Hematopoietic multipotent progenitor cell treated with erythropoietin and hydrocortisone succinate and interleukin-3 and kit ligand, for 6 days (in vitro differentiated cells): ENCODE measurements around the gene CPA4.
A peak's percentile ranks its signal among the peaks of the same experiment; 100 is the strongest.
"Not testable (repeated sequence)": the region's sequence is repeated elsewhere in the genome, so short reads cannot be mapped to it uniquely, and the experiment has no call there.

Experiments
- DNase-seq: peaks from one replicate; pipeline ENCODE4 v3.0.0-alpha.2; 2015

Gene CPA4, protein sequence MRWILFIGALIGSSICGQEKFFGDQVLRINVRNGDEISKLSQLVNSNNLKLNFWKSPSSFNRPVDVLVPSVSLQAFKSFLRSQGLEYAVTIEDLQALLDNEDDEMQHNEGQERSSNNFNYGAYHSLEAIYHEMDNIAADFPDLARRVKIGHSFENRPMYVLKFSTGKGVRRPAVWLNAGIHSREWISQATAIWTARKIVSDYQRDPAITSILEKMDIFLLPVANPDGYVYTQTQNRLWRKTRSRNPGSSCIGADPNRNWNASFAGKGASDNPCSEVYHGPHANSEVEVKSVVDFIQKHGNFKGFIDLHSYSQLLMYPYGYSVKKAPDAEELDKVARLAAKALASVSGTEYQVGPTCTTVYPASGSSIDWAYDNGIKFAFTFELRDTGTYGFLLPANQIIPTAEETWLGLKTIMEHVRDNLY

DNA sequence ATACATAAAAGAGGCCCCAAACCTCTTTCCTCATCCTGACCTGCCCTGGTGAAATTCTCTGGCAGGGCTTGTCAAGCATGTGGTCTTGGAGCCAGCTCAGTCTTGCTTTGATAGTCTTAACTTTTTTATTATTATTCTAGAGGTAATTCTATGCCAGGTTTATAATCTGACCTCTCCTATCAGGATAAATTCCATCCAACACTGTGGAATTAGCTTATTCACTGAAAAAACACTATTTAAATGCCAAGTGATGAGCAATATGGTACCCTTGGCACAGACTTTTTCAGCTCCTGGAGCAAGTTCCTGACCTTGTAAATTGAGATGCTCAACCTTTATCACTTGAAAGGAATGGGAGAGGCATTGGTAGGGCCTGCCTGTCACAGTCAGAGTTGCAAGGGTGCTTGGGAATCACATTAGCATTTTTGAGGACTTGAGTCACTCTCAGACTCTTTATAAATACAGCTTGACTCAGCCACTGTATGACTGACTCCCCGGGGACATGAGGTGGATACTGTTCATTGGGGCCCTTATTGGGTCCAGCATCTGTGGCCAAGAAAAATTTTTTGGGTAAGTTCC is at the start of gene CPA4:
TSS of gene CPA4 (plus strand) at position 480 of the 576 bp plus-strand sequence. CDS start at position 500, 20 bp downstream.
- no peak for DNase-seq

DNA sequence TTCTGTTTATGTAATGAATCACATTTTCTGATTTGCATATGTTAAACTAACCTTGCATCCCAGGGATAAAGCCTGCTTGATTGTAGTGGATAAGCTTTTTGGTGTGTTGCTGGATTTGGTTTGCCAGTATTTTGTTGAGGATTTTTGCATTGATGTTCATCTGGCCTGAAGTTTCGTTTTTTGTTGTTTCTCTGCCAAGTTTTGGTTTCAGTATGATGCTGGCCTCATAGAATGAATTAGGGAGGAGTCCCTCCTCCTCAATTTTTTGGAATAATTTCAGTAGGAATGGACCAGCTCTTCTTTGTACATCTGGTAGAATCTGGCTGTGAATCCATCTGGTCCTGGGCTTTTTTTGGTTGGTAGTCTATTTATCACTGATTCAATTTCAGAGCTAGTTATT is 49.5 kb upstream of the CPA4 start:
- not testable (repeated sequence) for DNase-seq

DNA sequence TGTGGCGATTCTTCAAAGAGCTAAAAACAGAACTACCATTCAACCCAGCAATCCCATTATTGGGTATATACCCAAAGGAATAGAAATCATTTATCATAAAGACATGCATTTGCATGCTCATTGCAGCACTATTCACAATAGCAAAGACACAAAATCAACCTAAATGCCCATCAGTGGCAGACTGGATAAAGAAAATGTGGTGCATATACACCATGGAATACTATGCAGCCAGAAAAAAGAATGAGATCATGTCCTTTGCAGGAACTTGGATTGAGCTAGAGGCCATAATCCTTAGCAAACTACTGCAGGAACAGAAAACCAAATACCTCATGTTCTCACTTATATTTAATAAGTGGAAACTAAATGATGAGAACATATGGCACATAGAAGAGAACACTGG is 46.5 kb upstream of the CPA4 start:
- DNase-seq, result not testable (repeated sequence)

DNA sequence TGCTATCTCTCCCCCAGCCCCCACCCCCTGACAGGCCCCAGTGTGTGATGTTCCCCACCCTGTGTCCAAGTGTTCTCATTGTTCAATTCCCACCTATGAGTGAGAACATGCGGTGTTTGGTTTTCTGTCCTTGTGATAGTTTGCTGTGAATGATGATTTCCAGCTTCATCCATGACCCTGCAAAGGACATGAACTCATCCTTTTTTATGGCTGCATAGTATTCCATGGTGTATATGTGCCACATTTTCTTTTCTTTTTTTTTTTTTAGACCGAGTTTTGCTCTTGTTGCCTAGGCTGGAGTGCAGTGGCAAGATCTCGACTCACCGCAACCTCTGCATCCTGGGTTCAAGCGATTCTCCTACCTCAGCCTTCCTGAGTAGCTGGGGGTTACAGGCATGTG is 44.1 kb upstream of the CPA4 start:
- DNase-seq, result not testable (repeated sequence)

DNA sequence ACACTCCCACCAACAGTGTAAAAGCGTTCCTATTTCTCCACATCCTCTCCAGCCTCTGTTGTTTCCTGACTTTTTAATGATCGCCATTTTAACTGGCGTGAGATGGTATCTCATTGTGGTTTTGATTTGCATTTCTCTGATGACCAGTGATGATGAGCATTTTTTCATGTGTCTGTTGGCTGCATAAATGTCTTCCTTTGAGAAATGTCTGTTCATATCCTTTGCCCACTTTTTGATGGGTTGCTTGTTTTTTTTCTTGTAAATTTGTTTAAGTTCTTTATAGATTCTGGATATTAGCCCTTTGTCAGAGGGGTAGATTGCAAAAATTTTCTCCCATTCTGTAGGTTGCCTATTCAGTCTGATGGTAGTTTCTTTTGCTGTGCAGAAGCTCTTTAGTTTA is 43.3 kb upstream of the CPA4 start:
- not testable (repeated sequence) for DNase-seq

DNA sequence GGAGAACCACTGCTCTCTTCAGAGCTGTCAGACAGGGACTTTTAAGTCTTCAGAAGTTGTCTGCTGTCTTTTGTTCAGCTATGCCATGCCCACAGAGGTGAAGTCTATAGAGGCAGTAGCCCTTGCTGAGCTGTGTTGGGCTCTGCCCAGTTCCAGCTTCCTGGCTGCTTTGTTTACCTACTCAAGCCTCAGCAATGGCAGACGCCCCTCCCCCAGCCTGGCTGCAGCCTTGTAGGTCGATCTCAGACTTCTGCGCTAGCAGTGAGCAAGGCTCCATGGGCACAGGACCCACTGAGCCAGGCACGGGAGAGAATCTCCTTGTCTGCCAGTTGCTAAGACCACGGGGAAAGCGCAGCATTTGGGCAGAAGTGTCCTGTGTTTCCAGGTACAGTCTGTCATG is 38.4 kb upstream of the CPA4 start:
- no peak for DNase-seq

DNA sequence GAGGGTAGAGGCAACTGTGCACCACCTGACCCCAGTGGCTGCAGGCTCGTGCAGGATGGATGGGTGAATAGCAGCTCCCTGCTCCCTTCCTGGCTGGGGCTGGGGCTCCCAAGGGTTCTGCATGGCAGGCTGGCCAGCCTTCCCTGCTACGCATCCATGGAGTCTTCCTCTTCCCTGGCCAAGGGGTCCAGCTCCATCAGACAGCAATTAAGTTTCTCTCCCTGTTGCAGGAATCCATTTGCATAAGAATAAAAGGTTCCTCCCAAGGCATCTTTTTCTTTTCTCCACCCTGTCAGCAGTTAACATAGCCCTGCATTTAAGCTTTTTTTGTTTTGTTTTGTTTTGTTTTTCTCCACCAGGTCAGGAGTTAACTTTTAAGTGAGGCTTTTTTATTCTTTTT is 36.3 kb upstream of the CPA4 start:
- no peak for DNase-seq

DNA sequence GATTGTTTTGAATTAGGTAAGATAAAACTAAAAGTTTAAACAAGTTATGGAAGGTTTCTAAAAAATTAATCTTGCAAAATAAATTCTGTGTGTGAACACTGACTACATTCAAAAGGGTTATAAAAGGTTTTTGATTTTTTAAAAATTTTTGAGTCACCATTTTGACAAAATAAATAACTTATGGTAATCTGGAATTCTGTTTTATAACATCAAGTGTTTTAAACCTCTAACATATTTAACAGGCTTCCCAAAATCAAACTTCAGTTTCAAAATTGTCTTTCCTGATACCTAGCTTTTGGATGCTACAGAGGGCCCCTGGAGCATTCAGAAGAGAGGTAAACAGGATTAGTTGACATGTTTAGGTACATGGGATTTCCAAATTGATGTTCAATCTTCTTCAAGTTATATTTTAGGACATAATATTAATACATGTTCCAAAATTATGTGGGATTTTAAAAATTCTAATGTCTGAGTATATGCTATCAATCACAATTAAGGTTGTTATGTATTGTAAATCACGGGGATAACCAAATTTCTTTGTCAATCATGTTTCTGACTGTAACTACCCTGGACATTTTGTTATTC is 34.4 kb upstream of the CPA4 start:
- no peak for DNase-seq

DNA sequence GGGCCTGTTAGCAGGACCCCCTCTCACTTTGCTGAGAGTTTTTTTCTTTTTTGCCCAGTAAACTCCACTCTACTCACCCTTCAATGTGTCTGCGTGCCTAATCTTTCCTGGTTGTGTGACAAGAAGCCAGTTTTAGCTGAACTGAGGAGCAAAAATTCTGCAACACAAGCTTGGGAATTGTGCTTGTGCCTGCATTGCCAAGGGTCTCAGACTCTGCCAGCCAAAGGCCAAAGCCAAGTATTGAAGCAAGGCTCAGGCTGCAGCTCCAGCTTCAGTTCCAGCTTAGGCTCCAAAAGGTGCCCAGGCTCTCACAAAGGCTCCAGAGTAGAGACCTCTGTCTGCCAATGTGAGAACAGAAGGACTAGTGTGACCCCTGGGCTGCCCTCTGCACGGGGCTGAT is 30.5 kb upstream of the CPA4 start:
- DNase-seq, result no peak

DNA sequence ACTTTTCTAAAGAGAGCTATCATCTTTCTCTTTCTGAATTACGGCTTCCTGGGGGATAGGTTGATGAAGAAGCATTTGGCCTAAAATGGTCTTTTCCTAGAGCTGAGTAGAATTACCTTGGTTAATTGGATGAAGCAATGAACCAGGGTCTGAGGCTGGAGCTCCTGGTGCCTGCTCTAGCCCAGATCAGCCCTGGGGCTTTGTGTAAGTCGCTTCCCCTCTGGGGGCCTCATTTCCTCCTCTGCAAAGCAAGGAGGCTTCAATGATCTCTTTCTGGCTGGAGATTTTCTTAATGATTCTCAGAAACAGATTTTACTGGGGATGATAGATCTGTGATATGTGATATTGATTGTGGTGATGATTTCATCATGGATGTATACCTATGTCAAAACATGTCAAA is 29.8 kb upstream of the CPA4 start:
- DNase-seq, result no peak

DNA sequence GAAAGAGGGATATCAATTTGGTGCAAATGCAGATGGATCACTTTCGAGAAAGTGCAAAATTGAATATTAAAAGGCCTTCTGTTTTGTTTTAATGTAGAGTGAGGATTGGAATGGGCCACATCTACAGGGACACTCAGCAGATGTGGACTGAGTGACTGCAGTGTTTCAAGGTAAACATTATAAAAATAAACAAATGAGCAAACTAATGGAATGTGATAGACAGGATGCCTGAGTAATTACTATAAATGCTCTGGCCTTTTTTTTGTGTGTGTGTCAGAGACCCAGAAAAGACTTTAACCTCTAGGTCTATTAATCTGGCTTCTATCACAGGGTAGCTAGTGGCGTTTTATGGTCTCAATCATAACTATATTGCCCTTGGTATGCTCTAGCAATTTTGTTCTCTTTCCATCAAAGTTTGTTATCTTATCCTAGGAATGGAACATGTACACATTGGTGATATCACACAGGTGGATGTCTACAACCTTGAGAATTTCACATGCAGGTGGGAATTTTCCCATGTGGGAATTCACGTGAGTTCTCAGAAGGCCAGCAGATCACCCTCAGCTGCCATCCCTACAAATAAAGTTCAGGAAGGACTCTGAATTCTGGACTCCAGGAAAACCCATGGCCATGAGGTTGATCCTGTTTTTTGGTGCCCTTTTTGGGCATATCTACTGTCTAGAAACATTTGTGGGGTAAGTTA is 26.6 kb upstream of the CPA4 start, which contains the start of gene CPA2:
TSS of gene CPA2 (plus strand) at position 606 of the 703 bp plus-strand sequence. CDS start at position 625, 19 bp downstream.
- no peak for DNase-seq

DNA sequence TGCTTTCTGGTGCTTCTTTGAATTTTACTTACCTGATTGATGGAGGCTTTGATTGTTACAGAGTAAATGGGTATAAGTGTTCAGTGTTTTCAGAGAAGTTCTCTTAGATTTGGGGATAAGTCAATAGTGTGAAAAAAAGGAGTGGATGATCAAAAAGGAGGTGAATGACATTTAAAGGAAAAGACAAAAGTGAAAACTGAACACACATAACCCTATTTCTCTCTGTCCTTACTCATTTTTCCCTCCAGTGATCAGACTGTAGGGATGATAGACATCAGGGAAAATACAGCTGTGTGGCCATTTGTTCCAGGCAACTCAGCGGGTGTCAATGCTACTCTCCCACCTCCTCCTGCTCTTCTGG is 26.0 kb upstream of the CPA4 start:
- no peak for DNase-seq

DNA sequence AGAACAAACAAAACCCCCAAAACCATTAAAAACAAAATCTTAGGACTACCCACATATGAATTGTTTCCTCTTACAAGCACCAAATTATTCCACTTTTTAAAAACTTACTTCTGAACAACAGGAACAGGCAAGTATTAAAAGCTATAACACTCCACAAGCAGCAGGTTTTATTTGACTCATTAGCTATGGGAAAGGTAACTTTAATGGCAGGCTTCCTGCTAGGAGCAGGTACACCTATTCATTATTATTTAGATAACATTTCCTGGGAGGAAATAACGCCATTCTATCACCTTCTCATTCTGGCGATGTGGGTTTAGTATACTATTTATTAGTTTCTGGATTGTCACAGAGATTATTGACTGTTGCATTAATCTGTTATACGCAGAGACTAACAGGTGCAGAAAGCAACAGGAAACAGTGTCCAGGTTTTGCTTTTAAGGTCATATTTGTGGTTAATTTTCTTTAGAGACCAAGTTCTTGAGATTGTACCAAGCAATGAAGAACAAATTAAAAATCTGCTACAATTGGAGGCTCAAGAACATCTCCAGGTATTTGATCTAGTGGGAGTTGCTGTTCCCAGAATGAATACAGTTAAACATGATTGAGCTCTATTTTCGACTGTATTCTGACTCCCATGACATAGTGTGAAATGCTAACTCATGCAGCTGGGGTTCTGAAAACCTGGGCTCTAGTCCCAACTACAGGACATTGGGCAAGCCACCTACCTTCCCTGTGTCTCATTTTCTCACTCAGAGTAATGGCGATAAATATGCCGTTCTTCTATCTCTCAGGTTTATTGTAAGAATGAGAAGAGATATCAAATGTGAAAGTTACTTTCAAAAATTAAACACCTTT is 24.3 kb upstream of the CPA4 start:
- no peak for DNase-seq

DNA sequence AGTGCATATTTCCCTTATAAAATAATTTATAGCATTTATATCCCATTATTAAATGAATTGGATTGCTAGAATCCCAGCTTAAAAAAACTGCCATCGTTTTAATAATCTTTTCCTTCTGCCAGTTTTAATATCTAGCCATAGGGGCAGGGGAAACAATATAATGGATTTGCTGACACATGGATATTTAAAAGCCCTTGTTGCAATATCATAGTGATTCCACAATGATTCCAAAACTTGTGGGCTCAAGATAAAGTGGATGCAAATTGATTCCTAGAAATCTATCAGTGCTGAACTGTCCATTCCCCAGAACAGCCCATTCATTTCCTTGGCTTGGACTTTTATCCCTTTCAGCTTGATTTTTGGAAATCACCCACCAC is 23.7 kb upstream of the CPA4 start:
- DNase-seq, result no peak

DNA sequence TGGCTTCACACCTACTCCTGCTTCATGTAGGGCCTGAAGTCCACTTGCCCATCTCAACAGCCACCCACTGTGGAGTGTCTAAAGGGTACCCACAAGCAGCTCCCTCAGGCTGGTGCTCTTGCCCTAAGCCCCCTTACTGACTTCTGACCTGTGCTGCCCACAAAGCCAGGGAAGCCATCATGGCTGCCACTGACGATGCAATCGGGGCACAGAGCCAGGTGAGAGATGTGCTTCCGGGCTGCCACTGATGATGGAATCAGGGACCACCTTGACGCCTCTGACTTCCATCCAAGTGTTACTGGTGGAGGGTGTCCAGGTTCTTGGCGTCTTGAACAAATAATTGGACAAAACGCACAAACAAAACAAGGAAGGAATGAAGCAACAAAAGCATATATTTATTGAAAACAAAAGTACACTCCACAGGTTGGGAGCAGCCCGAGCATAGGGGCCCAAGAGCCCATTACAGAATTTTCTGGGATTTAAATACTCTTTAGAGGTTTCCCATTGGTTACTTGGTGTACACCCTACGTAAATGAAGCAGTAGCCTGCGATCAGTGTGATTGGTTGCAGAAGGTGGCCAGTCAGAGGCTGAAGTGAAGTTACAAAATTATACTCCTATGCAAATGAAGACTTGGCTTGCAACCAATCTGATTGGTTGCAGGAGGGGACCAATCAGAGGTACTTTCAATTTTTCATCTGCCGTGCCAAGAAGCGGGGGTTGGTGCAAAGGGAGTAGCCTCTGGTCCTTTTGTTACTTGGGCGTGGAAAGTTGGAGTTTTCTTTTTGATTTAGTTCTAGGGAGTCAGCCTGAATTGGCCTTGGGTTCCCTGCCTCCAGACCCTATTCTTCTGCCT is 21.8 kb upstream of the CPA4 start:
- peak; percentile 7 for DNase-seq

DNA sequence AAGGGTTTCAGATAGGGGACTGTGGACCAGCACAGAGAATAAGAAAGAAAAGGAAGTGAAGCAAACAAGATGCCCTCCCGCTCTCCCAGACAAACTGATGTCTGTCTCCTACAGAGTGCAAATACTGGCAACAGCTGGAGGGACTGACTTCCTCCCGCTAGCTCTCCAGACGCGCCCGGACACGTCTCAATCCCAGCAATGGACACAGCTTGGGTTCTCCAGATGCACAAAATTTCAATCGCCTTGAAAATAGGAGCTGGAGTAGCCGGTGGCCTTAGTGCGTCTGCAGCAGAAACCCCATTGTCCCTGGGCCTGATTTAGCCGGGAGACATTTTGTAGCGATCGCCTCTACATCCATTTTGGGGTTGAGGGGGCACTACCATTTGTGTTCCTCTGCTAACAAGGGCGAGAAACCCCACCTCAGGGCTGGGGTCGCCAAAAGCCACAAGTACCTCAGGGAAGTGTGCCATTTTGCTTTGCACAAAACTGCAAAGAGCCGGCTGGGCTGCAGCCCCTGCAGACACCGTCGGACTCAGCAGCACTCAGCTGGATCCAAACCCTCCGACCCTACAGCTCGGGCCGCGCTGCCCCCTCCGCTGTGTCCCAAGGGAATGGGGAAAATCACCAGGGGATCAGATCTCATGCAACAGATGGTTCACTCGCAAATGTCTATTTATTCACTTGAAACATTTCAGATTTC is 20.4 kb upstream of the CPA4 start:
- DNase-seq, result no peak

DNA sequence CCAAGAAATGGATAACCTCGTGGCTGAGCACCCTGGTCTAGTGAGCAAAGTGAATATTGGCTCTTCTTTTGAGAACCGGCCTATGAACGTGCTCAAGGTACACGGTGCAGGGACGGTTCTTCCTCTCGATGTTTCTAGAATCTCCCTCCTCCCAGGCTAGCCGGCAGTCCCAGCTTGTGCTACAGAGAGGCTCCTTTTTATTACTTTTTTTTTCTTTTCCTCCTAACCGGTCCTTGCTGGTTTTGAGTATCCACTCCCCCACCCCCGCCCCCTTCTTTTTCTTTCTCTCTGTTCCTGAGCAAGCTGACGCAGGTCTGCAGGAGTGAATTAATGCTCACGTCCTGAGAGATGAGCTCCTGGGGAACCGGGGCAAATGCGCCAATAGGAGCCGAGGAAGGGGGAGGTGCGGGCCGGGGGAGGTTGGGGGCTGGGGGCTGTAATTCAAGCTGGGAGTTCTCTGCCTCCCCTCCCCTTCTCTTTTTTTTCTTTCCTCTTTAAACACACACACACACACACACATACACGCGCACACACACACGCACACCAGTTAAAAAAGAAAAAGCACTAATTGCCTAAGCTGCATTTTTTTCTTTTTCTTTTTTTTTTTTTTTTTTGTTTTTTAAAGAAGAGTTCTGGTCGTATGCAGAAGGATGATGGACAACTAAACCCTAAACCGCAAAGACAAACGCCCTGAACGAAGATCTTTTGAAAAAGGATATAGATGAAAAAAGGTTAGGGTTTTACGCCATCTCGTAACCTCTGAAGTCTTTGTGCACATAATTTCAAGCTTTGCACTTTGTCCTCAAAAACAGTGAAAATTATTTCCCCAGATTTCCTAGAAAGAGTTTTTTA is 19.7 kb upstream of the CPA4 start:
- DNase-seq, result peak; percentile 26

DNA sequence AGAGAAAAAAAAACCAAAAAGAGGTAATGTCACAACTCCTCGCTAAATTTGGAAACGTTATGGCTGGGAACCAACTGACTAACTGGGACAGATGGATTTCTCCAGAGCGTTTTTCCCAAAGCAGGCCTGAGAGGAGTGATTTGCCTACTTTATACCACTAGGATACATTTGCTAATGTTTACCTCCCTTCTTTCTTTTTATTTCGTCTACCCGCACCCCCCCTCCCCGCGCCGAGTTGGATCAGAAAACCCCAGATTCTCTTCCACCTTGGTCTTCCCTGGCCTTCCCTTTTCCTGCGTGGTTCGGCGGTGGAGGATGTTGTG is 19.1 kb upstream of the CPA4 start:
- DNase-seq, result no peak

DNA sequence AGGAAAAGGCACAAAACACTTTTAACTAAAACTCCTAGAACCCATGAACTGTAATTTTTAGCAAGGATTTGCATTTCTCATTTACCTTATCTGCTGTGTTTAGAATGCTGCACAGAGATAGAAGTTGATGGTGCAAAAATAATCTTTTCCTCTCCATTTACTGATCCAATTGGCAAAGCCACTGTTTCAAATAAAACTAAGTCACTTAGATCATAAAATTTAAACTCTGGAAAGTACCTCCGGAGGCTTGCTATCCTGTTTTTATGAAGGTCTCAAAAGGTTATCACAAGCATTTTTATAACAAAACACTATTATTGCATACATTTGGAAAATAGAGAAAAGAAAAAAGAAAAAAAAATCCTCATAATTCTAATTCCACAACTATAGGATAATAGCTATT is 18.7 kb upstream of the CPA4 start:
- no peak for DNase-seq

DNA sequence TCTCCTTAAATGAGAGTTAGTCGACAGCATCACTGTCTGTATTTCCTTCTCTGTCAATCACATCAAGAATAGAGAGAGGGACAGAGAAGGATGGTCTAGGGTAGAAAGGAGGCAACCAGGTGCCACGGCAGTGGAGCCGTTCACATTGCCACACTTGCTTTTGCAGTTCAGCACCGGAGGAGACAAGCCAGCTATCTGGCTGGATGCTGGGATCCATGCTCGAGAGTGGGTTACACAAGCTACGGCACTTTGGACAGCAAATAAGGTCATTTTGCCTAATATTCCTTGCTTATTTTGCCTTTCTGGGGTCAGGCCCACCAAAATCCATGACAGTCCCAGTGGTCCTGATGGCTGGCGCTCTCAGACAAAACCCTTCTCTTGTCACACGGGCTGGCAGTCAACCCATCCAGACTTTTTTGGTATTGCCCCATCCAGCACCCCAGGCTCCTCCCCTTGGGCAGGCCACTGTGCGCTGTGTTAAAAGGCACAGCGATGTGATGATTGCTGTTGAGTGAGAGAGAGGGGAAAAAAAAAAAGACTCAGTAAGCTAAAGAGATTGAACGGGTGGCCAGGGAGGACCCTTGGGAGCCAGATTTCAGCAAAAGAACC is 17.9 kb upstream of the CPA4 start:
- no peak for DNase-seq
